ENCODE measurements around the gene TUSC7. TPM values are rescaled to one million over a fixed set of nuclear protein-coding genes. Genes with fewer than 3 reads are reported as not detected.

The TUSC7 gene
- total RNA-seq = not detected in 2 replicates

GRCh38 chr3:116709479-116709878 lies at the start of gene TUSC7:
TSS of gene TUSC7 (plus strand) at chr3:116709779.

All from myometrial cell (primary cell).